ENCODE data around the gene GGT6. TPM values are rescaled to one million over a fixed set of nuclear protein-coding genes. Genes with fewer than 3 reads are reported as not detected.
A peak's percentile ranks its signal among the peaks of the same experiment; 100 is the strongest.
"Not testable (repeated sequence)": the region's sequence is repeated elsewhere in the genome, so short reads cannot be mapped to it uniquely, and the experiment has no call there.

GGT6 gene
- total and polyA plus RNA-seq, 4 donors, result 2.8 to 12.3 (median 7.4) TPM

DNA sequence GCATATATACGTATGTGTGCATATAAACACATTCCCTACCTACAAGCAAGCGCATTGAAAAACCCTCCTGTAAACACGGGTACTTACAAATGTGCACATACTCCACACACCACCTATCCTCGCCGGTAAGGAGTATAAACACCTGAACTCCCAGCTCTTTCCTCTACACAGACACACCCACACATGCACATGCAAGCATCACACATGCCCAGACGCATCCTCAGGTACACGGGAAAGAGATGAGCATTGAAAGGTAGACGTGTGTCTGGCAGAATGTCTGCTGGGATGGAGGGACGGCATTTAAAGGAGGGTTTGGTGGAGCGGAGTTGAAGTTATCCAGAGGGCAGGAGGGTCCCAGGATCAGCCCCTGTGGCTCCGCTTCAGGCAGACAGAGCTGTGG, 19.3 kb upstream of the GGT6 start:
- Histone ChIP-seq H3K9ac (ENCODE audit: insufficient read depth in 1 of 2, low read length in 2 of 2) (no peak overlapping the region), H3K36me3 (ENCODE audit: control insufficient read depth in 4 of 4, insufficient read depth in 4 of 4, low read length in 4 of 4) (no peaks in the 10 kb centered on the region), H3K9me3 (ENCODE audit: control insufficient read depth in 4 of 4, insufficient read depth in 3 of 4, low read length in 3 of 4) (peaks cover 0 to 2% (median 0%) of the 10 kb centered on the region in 4 donors), H3K27ac (ENCODE audit: low read depth in 1 of 2, low read length in 1 of 2) (no peak overlapping the region), H3K27me3 (ENCODE audit: control insufficient read depth in 3 of 3, insufficient read depth in 3 of 3, low read length in 2 of 3) (no peaks in the 10 kb centered on the region), H3K4me3 (no peak overlapping the region), H3K4me1 (ENCODE audit: control insufficient read depth in 5 of 5, insufficient read depth in 5 of 5, low read length in 5 of 5) (peaks cover 0 to 34% (median 7%) of the 10 kb centered on the region in 5 donors)
- TF ChIP-seq, protein P1, sequence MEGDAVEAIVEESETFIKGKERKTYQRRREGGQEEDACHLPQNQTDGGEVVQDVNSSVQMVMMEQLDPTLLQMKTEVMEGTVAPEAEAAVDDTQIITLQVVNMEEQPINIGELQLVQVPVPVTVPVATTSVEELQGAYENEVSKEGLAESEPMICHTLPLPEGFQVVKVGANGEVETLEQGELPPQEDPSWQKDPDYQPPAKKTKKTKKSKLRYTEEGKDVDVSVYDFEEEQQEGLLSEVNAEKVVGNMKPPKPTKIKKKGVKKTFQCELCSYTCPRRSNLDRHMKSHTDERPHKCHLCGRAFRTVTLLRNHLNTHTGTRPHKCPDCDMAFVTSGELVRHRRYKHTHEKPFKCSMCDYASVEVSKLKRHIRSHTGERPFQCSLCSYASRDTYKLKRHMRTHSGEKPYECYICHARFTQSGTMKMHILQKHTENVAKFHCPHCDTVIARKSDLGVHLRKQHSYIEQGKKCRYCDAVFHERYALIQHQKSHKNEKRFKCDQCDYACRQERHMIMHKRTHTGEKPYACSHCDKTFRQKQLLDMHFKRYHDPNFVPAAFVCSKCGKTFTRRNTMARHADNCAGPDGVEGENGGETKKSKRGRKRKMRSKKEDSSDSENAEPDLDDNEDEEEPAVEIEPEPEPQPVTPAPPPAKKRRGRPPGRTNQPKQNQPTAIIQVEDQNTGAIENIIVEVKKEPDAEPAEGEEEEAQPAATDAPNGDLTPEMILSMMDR (IDR thresholded peaks at IDR 0.05; ENCODE audit: control extremely low read depth, extremely low read depth), result no peak
- ATAC-seq (ENCODE audit: insufficient read depth, low FRiP score), result no peak
- 83 to 86% methylated on average over 11 of the region's 11 CpGs for WGBS, 2 donors
- no peak for DNase-seq

DNA sequence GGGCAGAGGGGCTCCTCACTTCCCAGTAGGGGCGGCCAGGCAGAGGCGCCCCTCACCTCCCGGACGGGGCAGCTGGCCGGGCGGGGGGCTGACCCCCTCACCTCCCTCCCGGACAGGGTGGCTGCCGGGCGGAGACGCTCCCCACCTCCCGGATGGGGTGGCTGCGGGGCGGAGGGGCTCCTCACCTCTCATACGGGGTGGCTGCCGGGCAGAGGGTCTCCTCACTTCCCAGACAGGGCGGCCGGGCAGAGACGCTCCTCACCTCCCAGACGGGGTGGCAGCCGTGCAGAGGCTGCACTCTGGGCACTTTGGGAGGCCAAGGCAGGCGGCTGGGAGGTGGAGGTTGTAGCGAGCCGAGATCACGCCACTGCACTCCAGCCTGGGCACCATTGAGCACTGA, 18.0 kb upstream of the GGT6 start:
- ATAC-seq (ENCODE audit: insufficient read depth, low FRiP score); H3K9me3 ChIP-seq (ENCODE audit: control insufficient read depth in 4 of 4, insufficient read depth in 3 of 4, low read length in 3 of 4); DNase-seq; H3K9ac ChIP-seq (ENCODE audit: insufficient read depth in 1 of 2, low read length in 2 of 2); H3K4me3 ChIP-seq; H3K27ac ChIP-seq (ENCODE audit: low read depth in 1 of 2, low read length in 1 of 2); H3K27me3 ChIP-seq (ENCODE audit: control insufficient read depth in 3 of 3, insufficient read depth in 3 of 3, low read length in 2 of 3); H3K36me3 ChIP-seq (ENCODE audit: control insufficient read depth in 4 of 4, insufficient read depth in 4 of 4, low read length in 4 of 4): not testable (repeated sequence)
- H3K4me1 ChIP-seq (ENCODE audit: control insufficient read depth in 5 of 5, insufficient read depth in 5 of 5, low read length in 5 of 5), result peaks cover 0 to 25% (median 7%) of the 10 kb centered on the region in 5 donors
- 96% methylated on average over 18 to 24 of the region's 24 CpGs for WGBS, 2 donors

DNA sequence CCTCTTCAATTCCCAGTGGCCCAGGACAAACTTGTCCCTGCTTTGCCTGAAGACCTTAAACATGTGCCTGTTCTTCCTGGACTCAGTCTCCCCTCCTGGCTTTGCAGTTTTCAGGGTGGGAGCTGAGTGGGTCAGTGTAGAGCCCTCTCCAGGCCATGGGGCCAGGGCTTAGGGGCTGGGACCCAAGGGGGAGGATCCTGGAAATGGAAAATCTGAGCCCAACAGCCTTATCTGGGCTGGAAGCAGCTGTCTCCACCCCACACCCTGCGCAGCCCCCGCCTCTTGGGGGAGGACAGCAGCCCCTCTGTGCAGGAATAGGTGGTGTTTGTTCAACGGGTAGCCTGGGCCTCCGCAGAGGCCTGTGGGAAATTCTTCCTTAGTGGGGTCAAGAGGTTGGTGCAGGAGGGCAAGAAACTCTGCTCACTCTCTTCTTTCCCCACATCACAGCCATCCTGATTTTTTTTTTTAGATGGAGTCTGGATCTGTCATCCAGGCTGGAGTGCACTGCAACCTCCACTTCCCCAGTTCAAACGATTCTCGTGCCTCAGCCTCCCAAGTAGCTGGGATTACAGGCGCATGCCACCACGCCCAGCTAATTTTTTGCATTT, 17.1 kb upstream of the GGT6 start:
- no peaks in the 10 kb centered on the region for H3K27me3 ChIP-seq (ENCODE audit: control insufficient read depth in 3 of 3, insufficient read depth in 3 of 3, low read length in 2 of 3)
- no peaks in the 10 kb centered on the region for H3K36me3 ChIP-seq (ENCODE audit: control insufficient read depth in 4 of 4, insufficient read depth in 4 of 4, low read length in 4 of 4)
- WGBS, 2 donors, result 83 to 87% methylated on average over 8 of the region's 8 CpGs
- H3K9ac ChIP-seq (ENCODE audit: insufficient read depth in 1 of 2, low read length in 2 of 2), result peak overlapping the region in 1 of 2 donors; percentile 11
- no peaks in the 10 kb centered on the region for H3K9me3 ChIP-seq (ENCODE audit: control insufficient read depth in 4 of 4, insufficient read depth in 3 of 4, low read length in 3 of 4)
- no peak overlapping the region for H3K4me3 ChIP-seq
- TF ChIP-seq, protein P1 (IDR thresholded peaks at IDR 0.05; ENCODE audit: control extremely low read depth, extremely low read depth), result no peak
- peaks cover 0 to 16% (median 6%) of the 10 kb centered on the region in 5 donors for H3K4me1 ChIP-seq (ENCODE audit: control insufficient read depth in 5 of 5, insufficient read depth in 5 of 5, low read length in 5 of 5)
- DNase-seq (no peak), ATAC-seq (ENCODE audit: insufficient read depth, low FRiP score) (no peak)
- H3K27ac ChIP-seq (ENCODE audit: low read depth in 1 of 2, low read length in 1 of 2), result no peak overlapping the region

DNA sequence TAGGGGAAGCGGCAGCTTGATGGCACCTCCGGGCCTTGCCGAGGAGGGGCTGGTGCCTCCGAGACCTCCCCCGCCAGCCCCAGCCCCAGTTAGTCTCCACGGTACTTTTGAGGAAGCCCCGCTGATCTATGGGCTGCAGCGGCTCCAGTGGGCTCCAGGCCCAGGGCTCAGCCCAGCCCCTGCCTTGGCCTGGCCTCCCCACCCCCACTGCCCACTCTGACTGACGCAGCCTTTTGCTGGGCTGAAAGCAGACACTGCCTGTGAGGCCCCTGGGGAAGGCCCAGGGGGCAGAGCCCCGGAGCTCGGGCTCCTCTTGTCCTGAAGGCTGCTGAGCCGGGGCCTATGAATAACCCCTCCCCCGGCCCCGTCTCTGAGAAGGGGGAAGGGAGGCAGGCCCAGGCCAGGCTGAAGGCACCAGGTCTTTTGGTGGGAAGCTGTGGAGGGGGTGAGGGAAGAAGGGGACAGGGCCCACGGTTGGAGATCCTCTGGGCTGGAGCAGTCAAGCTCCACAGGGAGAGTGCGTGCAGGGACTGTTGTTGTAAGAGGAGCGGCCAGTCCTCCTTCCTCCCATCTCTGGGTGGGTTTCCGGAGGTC, 16.4 kb upstream of the GGT6 start:
- Histone ChIP-seq H3K36me3 (ENCODE audit: control insufficient read depth in 4 of 4, insufficient read depth in 4 of 4, low read length in 4 of 4) (no peaks in the 10 kb centered on the region), H3K9me3 (ENCODE audit: control insufficient read depth in 4 of 4, insufficient read depth in 3 of 4, low read length in 3 of 4) (no peaks in the 10 kb centered on the region), H3K4me1 (ENCODE audit: control insufficient read depth in 5 of 5, insufficient read depth in 5 of 5, low read length in 5 of 5) (peaks cover 0 to 15% (median 3%) of the 10 kb centered on the region in 5 donors), H3K4me3 (no peak overlapping the region), H3K27me3 (ENCODE audit: control insufficient read depth in 3 of 3, insufficient read depth in 3 of 3, low read length in 2 of 3) (no peaks in the 10 kb centered on the region), H3K27ac (ENCODE audit: low read depth in 1 of 2, low read length in 1 of 2) (no peak overlapping the region), H3K9ac (ENCODE audit: insufficient read depth in 1 of 2, low read length in 2 of 2) (peak overlapping the region in 1 of 2 donors; percentile 11)
- TF ChIP-seq, protein P1 (IDR thresholded peaks at IDR 0.05; ENCODE audit: control extremely low read depth, extremely low read depth), result no peak
- DNase-seq (peak; percentile 58 to 83 (median 64)), ATAC-seq (ENCODE audit: insufficient read depth, low FRiP score) (no peak)
- 73 to 82% methylated on average over 18 of the region's 18 CpGs for WGBS, 2 donors
